GM23338 (cell line): ENCODE data around the gene FBXL2. TPM values are rescaled to one million over a fixed set of nuclear protein-coding genes. Genes with fewer than 3 reads are reported as not detected.

Source experiments
- ATAC-seq: fragments of 200-7000 bp; cut with Tn5 transposase; 3 replicates; pipeline ENCODE4 v1.9.1; 2020
- DNase-seq: peaks from one replicate; pipeline ENCODE4 v3.0.0-alpha.2; 2015; ENCODE audit warnings: low spot score
- H2AFZ ChIP-seq: fragments of 200-600 bp; sonication (generic); 2 replicates; pipeline ENCODE4 v1.8.0; 2016; ENCODE audit warnings: antibody characterized with exemption, mild to moderate bottlenecking, moderate library complexity
- H3F3A ChIP-seq: fragments of 200-600 bp; sonication (generic); replicated peaks from 2 replicates; pipeline ENCODE4 v1.8.0; 2017; ENCODE audit warnings: antibody characterized with exemption, mixed run types, low read depth
- H3K27ac ChIP-seq: fragments of 200-600 bp; sonication (generic); 2 replicates; pipeline ENCODE4 v1.6.1; 2016; ENCODE audit warnings: low read depth
- H3K27me3 ChIP-seq: fragments of 200-600 bp; sonication (generic); 2 replicates; pipeline ENCODE4 v1.8.0; 2016; ENCODE audit warnings: mild to moderate bottlenecking, mixed run types, moderate library complexity; ENCODE audit not compliant: insufficient read depth
- H3K36me3 ChIP-seq: fragments of 200-600 bp; sonication (generic); 2 replicates; pipeline ENCODE4 v1.8.0; 2016; ENCODE audit warnings: mild to moderate bottlenecking; ENCODE audit not compliant: insufficient read depth
- H3K4me1 ChIP-seq: fragments of 200-600 bp; sonication (generic); 2 replicates; pipeline ENCODE4 v1.8.0; 2016; ENCODE audit warnings: mild to moderate bottlenecking, moderate library complexity; ENCODE audit not compliant: insufficient read depth
- H3K4me2 ChIP-seq: fragments of 200-600 bp; sonication (generic); 2 replicates; pipeline ENCODE4 v1.7.1; 2017; ENCODE audit warnings: mixed run types
- H3K4me3 ChIP-seq: fragments of 200-600 bp; sonication (generic); 2 replicates; pipeline ENCODE4 v1.6.1; 2016; ENCODE audit warnings: mixed run types
- H3K79me2 ChIP-seq: fragments of 200-600 bp; sonication (generic); replicated peaks from 2 replicates; pipeline ENCODE4 v1.8.0; 2017; ENCODE audit warnings: mild to moderate bottlenecking; ENCODE audit not compliant: insufficient read depth
- H3K9me2 ChIP-seq: fragments of 200-600 bp; sonication (generic); 2 replicates; pipeline ENCODE4 v1.8.0; 2017; ENCODE audit not compliant: insufficient read depth
- H4K20me1 ChIP-seq: fragments of 200-600 bp; sonication (generic); replicated peaks from 2 replicates; pipeline ENCODE4 v1.8.0; 2017; ENCODE audit warnings: mild to moderate bottlenecking; ENCODE audit not compliant: insufficient read depth
- H3K27ac Mint-ChIP-seq: 2 replicates; pipeline ENCODE4 v1.8.0; 2020; ENCODE audit warnings: inconsistent platforms, mild to moderate bottlenecking, moderate library complexity, mixed read lengths
- H3K27me3 Mint-ChIP-seq: 3 replicates; pipeline ENCODE4 v1.8.0; 2022; ENCODE audit warnings: low read depth, mild to moderate bottlenecking, moderate library complexity, mixed read lengths, inconsistent platforms; ENCODE audit not compliant: insufficient read depth, poor library complexity
- H3K36me3 Mint-ChIP-seq: 3 replicates; pipeline ENCODE4 v1.8.0; 2021; ENCODE audit warnings: low read depth, mild to moderate bottlenecking, inconsistent platforms, moderate library complexity, mixed read lengths
- H3K4me1 Mint-ChIP-seq: 3 replicates; pipeline ENCODE4 v1.8.0; 2020; ENCODE audit warnings: mild to moderate bottlenecking, inconsistent platforms, mixed read lengths
- H3K4me3 Mint-ChIP-seq: 3 replicates; pipeline ENCODE4 v1.8.0; 2021; ENCODE audit warnings: moderate library complexity, mild to moderate bottlenecking, inconsistent platforms, mixed read lengths
- H3K9me3 Mint-ChIP-seq: 3 replicates; pipeline ENCODE4 v1.8.0; 2020; ENCODE audit warnings: moderate library complexity, mild to moderate bottlenecking, inconsistent platforms, mixed read lengths
- CREB1 ChIP-seq: fragments of 250-450 bp; sonication (Bioruptor Pico); IDR thresholded peaks from 2 replicates; pipeline ENCODE4 v1.5.0; 2020; ENCODE audit warnings: low read depth, mild to moderate bottlenecking, moderate library complexity
- EZH2 ChIP-seq: fragments of 200-600 bp; sonication (generic); IDR thresholded peaks from one replicate; pipeline ENCODE4 v1.8.0; 2017; ENCODE audit warnings: antibody characterized with exemption, mild to moderate bottlenecking, low read depth; ENCODE audit not compliant: unreplicated experiment
- EZH2phosphoT487 ChIP-seq: fragments of 200-600 bp; sonication (generic); IDR thresholded peaks from one replicate; pipeline ENCODE4 v1.8.1; 2018; ENCODE audit warnings: antibody characterized with exemption; ENCODE audit not compliant: unreplicated experiment
- JUNB ChIP-seq: IDR thresholded peaks from one replicate; pipeline ENCODE4 v1.6.1; 2016; ENCODE audit warnings: antibody characterized with exemption; ENCODE audit not compliant: unreplicated experiment
- NANOG ChIP-seq: IDR thresholded peaks from 2 replicates; pipeline ENCODE4 v1.6.1; 2016; ENCODE audit warnings: antibody characterized with exemption, borderline replicate concordance
- POLR2AphosphoS5 ChIP-seq: IDR thresholded peaks from 2 replicates; pipeline ENCODE4 v1.6.1; 2016; ENCODE audit warnings: antibody characterized with exemption, low read depth
- STAT1 ChIP-seq: IDR thresholded peaks from one replicate; pipeline ENCODE4 v1.6.1; 2016; ENCODE audit warnings: antibody characterized with exemption; ENCODE audit not compliant: unreplicated experiment
- ZNF114 ChIP-seq: fragments of 250-450 bp; sonication (Bioruptor Pico); IDR thresholded peaks from 2 replicates; pipeline ENCODE4 v1.5.0; 2020; ENCODE audit warnings: mild to moderate bottlenecking, moderate library complexity
- ZNF331 ChIP-seq: fragments of 250-450 bp; sonication (Bioruptor Pico); IDR thresholded peaks from 2 replicates; pipeline ENCODE4 v1.5.0; 2020; ENCODE audit warnings: low read depth, mild to moderate bottlenecking, moderate library complexity
- polyA plus RNA-seq: library from polyadenylated mRNA; unstranded; fragments of >200 nt; fragmentation: Nextera tagmentation; extraction: Ambion mirVana; gene quantifications from 2 replicates; pipeline ENCODE4 v1.2.1, GENCODE V29; 2016
- total RNA-seq: library from RNA; depleted of rRNA; stranded (reverse); fragments of >200 nt; shearing (Covaris generic); gene quantifications from 2 replicates; pipeline ENCODE4 v1.2.3, GENCODE V29; 2014
- TF ChIP-seq, protein P1 (sequence below): IDR thresholded peaks from 2 replicates; pipeline ENCODE4 v1.6.1; 2016; ENCODE audit warnings: antibody characterized with exemption
- TF ChIP-seq, protein P2 (sequence below): IDR thresholded peaks from one replicate; pipeline ENCODE4 v1.6.1; 2018; ENCODE audit warnings: antibody characterized with exemption; ENCODE audit not compliant: unreplicated experiment
- TF ChIP-seq, protein P3 (sequence below): fragments of 250-450 bp; sonication (Bioruptor Pico); IDR thresholded peaks from 2 replicates; pipeline ENCODE4 v1.5.0; 2020; ENCODE audit warnings: mild to moderate bottlenecking, moderate library complexity
- TF ChIP-seq, protein P4 (sequence below), 2 experiments: fragments of 200-600 bp in 1 of 2; sonication (generic) in 1 of 2; conservative IDR thresholded peaks; 2 replicates each; pipeline versions ENCODE4 v1.5.1 to v1.6.1; 2016 to 2017; ENCODE audit warnings: antibody characterized with exemption in 2 of 2, low read depth in 2 of 2, mild to moderate bottlenecking in 2 of 2, moderate library complexity in 1 of 2

Gene FBXL2
- total and polyA plus RNA-seq, 2 experiments from 2014 or later = 2.8 to 5.7 TPM

DNA sequence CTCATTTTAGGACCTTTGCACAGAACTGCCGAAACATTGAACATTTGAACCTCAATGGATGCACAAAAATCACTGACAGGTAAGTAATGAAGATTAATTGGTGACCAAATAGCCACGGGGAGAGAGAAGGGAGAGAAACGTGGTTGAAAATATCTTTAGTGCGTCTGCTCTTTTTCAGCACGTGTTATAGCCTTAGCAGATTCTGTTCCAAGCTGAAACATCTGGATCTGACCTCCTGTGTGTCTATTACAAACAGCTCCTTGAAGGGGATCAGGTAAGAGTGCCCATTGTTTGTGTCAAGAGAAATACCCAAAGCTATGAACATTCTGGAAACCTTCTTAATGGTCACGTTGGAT lies 95.8 kb downstream of the FBXL2 start:
- Mint-ChIP-seq H3K36me3 (peaks cover 6% of the 10 kb centered on the region; the same call in 2 of the 3 replicates), H3K27me3 (peaks cover 7% of the 10 kb centered on the region)
- no peak for DNase-seq

More for the DNA sequence above, 95.8 kb downstream of the FBXL2 start:
- no peak overlapping the region for H2AFZ ChIP-seq
- no peak overlapping the region for H3K4me2 ChIP-seq
- 0 out of 2 replicates have a peak, but pooled peaks cover 4% of the 10 kb centered on the region for H3K36me3 ChIP-seq
- H3K4me3 ChIP-seq = no peak overlapping the region
- no peaks in the 10 kb centered on the region for H3K9me2 ChIP-seq
- TF ChIP-seq, protein P1, sequence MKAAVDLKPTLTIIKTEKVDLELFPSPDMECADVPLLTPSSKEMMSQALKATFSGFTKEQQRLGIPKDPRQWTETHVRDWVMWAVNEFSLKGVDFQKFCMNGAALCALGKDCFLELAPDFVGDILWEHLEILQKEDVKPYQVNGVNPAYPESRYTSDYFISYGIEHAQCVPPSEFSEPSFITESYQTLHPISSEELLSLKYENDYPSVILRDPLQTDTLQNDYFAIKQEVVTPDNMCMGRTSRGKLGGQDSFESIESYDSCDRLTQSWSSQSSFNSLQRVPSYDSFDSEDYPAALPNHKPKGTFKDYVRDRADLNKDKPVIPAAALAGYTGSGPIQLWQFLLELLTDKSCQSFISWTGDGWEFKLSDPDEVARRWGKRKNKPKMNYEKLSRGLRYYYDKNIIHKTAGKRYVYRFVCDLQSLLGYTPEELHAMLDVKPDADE = no peak
- TF ChIP-seq ZNF114 (CRISPR knock-in tag) (no peak), ZNF331 (no peak), NANOG (no peak), EZH2 (no peak), EZH2phosphoT487 (no peak), STAT1 (no peak), JUNB (no peak), POLR2AphosphoS5 (no peak), CREB1 (CRISPR knock-in tag) (no peak)
- TF ChIP-seq, protein P2, sequence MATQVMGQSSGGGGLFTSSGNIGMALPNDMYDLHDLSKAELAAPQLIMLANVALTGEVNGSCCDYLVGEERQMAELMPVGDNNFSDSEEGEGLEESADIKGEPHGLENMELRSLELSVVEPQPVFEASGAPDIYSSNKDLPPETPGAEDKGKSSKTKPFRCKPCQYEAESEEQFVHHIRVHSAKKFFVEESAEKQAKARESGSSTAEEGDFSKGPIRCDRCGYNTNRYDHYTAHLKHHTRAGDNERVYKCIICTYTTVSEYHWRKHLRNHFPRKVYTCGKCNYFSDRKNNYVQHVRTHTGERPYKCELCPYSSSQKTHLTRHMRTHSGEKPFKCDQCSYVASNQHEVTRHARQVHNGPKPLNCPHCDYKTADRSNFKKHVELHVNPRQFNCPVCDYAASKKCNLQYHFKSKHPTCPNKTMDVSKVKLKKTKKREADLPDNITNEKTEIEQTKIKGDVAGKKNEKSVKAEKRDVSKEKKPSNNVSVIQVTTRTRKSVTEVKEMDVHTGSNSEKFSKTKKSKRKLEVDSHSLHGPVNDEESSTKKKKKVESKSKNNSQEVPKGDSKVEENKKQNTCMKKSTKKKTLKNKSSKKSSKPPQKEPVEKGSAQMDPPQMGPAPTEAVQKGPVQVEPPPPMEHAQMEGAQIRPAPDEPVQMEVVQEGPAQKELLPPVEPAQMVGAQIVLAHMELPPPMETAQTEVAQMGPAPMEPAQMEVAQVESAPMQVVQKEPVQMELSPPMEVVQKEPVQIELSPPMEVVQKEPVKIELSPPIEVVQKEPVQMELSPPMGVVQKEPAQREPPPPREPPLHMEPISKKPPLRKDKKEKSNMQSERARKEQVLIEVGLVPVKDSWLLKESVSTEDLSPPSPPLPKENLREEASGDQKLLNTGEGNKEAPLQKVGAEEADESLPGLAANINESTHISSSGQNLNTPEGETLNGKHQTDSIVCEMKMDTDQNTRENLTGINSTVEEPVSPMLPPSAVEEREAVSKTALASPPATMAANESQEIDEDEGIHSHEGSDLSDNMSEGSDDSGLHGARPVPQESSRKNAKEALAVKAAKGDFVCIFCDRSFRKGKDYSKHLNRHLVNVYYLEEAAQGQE = no peak
- TF ChIP-seq, protein P3, sequence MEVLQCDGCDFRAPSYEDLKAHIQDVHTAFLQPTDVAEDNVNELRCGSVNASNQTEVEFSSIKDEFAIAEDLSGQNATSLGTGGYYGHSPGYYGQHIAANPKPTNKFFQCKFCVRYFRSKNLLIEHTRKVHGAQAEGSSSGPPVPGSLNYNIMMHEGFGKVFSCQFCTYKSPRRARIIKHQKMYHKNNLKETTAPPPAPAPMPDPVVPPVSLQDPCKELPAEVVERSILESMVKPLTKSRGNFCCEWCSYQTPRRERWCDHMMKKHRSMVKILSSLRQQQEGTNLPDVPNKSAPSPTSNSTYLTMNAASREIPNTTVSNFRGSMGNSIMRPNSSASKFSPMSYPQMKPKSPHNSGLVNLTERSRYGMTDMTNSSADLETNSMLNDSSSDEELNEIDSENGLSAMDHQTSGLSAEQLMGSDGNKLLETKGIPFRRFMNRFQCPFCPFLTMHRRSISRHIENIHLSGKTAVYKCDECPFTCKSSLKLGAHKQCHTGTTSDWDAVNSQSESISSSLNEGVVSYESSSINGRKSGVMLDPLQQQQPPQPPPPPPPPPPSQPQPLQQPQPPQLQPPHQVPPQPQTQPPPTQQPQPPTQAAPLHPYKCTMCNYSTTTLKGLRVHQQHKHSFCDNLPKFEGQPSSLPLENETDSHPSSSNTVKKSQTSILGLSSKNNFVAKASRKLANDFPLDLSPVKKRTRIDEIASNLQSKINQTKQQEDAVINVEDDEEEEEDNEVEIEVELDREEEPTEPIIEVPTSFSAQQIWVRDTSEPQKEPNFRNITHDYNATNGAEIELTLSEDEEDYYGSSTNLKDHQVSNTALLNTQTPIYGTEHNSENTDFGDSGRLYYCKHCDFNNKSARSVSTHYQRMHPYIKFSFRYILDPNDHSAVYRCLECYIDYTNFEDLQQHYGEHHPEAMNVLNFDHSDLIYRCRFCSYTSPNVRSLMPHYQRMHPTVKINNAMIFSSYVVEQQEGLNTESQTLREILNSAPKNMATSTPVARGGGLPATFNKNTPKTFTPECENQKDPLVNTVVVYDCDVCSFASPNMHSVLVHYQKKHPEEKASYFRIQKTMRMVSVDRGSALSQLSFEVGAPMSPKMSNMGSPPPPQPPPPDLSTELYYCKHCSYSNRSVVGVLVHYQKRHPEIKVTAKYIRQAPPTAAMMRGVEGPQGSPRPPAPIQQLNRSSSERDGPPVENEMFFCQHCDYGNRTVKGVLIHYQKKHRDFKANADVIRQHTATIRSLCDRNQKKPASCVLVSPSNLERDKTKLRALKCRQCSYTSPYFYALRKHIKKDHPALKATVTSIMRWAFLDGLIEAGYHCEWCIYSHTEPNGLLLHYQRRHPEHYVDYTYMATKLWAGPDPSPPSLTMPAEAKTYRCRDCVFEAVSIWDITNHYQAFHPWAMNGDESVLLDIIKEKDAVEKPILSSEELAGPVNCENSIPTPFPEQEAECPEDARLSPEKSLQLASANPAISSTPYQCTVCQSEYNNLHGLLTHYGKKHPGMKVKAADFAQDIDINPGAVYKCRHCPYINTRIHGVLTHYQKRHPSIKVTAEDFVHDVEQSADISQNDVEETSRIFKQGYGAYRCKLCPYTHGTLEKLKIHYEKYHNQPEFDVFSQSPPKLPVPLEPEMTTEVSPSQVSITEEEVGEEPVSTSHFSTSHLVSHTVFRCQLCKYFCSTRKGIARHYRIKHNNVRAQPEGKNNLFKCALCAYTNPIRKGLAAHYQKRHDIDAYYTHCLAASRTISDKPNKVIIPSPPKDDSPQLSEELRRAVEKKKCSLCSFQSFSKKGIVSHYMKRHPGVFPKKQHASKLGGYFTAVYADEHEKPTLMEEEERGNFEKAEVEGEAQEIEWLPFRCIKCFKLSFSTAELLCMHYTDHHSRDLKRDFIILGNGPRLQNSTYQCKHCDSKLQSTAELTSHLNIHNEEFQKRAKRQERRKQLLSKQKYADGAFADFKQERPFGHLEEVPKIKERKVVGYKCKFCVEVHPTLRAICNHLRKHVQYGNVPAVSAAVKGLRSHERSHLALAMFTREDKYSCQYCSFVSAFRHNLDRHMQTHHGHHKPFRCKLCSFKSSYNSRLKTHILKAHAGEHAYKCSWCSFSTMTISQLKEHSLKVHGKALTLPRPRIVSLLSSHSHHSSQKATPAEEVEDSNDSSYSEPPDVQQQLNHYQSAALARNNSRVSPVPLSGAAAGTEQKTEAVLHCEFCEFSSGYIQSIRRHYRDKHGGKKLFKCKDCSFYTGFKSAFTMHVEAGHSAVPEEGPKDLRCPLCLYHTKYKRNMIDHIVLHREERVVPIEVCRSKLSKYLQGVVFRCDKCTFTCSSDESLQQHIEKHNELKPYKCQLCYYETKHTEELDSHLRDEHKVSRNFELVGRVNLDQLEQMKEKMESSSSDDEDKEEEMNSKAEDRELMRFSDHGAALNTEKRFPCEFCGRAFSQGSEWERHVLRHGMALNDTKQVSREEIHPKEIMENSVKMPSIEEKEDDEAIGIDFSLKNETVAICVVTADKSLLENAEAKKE (CRISPR knock-in tag) = no peak
- TF ChIP-seq, protein P4, sequence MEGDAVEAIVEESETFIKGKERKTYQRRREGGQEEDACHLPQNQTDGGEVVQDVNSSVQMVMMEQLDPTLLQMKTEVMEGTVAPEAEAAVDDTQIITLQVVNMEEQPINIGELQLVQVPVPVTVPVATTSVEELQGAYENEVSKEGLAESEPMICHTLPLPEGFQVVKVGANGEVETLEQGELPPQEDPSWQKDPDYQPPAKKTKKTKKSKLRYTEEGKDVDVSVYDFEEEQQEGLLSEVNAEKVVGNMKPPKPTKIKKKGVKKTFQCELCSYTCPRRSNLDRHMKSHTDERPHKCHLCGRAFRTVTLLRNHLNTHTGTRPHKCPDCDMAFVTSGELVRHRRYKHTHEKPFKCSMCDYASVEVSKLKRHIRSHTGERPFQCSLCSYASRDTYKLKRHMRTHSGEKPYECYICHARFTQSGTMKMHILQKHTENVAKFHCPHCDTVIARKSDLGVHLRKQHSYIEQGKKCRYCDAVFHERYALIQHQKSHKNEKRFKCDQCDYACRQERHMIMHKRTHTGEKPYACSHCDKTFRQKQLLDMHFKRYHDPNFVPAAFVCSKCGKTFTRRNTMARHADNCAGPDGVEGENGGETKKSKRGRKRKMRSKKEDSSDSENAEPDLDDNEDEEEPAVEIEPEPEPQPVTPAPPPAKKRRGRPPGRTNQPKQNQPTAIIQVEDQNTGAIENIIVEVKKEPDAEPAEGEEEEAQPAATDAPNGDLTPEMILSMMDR (conservative IDR thresholded peaks at IDR 0.05; ENCODE audit: low read depth in 2 of 2) = no peak
- no peaks in the 10 kb centered on the region; the same call in 1 of the 2 replicates for H3K4me1 ChIP-seq
- no peak for ATAC-seq
- Mint-ChIP-seq H3K4me1 (peaks cover 14% of the 10 kb centered on the region), H3K4me3 (no peak overlapping the region), H3K9me3 (peaks cover 7% of the 10 kb centered on the region), H3K27ac (no peak overlapping the region)
- H3K27me3 ChIP-seq = no peaks in the 10 kb centered on the region
- no peaks in the 10 kb centered on the region for H4K20me1 ChIP-seq
- no peak overlapping the region for H3K27ac ChIP-seq
- no peaks in the 10 kb centered on the region for H3K79me2 ChIP-seq
- H3F3A ChIP-seq = 0 out of 2 replicates have a peak, but pooled peaks cover 3% of the 10 kb centered on the region
